Astrocyte of the cerebellum (primary cell): ENCODE measurements around the gene FHOD3.
A peak's percentile ranks its signal among the peaks of the same experiment; 100 is the strongest.

Experiments
- DNase-seq: peaks from one replicate; pipeline ENCODE4 v3.0.0-alpha.2; 2011; ENCODE audit warnings: low read depth
- H3K4me3 ChIP-seq: 2 replicates; pipeline ENCODE4 v1.5.1; 2011; ENCODE audit warnings: mild to moderate bottlenecking, low read depth, low read length, moderate library complexity
- in situ Hi-C: cut with HindIII; loops from 2 replicates; pipeline ENCODE4 v1.10.0; 2017; ENCODE audit warnings: low sequenced_read_pairs
- TF ChIP-seq, protein P1 (sequence below): IDR thresholded peaks from 2 replicates; pipeline ENCODE4 v1.5.1; 2012; ENCODE audit warnings: low read length, low read depth, moderate library complexity, mild to moderate bottlenecking; ENCODE audit errors: missing control alignments

FHOD3 gene

DNA sequence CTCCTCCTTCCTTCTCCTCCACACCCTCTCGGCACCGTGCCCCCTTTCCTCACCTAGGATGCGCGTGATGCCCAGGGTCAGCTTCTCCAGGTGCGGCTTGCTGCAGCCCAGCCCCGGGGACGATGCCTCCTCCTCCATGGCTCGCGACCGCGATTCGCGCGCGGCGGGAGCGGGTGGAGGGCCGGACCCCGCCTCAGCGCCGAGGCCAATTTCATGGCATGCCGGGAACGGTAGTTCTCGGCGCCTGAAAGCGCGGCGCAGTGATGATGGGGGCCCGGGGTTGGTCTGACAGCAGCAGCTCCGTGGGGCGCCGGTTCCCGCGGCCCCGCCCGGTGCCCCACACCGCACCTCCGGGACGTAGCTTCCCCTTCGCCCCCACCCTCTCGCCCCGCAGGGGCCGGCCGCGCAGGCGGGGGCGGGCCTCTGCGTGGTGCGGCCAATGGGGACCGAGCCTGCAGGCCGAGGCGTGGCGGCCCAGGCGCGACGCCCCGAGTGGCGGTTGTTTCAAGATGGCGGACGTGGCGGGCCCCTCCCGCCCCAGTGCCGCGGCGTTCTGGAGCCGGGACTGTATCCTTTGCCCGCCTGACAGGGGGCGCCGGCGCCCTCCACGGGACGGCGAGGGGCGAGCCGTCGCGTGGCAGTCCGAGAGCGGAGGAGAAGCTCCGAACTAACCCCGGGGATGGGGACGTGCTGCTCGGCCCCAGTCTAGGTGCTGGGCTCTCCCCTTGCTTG is 531.3 kb downstream of the FHOD3 start, which contains the start of the genes KIAA1328 and TPGS2:
Gene KIAA1328, plus strand, starts transcription at position 498 of the 732 bp plus-strand sequence. Its CDS starts 12 bp downstream, at position 510.
Gene TPGS2, minus strand, starts transcription at position 373 of the 732 bp plus-strand sequence. Its CDS starts 235 bp downstream, at position 138.
- H3K4me3 ChIP-seq, result peak within 1 kb of the TSS; percentile 96
- TF ChIP-seq, protein P1, sequence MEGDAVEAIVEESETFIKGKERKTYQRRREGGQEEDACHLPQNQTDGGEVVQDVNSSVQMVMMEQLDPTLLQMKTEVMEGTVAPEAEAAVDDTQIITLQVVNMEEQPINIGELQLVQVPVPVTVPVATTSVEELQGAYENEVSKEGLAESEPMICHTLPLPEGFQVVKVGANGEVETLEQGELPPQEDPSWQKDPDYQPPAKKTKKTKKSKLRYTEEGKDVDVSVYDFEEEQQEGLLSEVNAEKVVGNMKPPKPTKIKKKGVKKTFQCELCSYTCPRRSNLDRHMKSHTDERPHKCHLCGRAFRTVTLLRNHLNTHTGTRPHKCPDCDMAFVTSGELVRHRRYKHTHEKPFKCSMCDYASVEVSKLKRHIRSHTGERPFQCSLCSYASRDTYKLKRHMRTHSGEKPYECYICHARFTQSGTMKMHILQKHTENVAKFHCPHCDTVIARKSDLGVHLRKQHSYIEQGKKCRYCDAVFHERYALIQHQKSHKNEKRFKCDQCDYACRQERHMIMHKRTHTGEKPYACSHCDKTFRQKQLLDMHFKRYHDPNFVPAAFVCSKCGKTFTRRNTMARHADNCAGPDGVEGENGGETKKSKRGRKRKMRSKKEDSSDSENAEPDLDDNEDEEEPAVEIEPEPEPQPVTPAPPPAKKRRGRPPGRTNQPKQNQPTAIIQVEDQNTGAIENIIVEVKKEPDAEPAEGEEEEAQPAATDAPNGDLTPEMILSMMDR, result peak; percentile 39
- in situ Hi-C loops, result no loop called here
- DNase-seq, result peak; percentile 62
